Thyroid gland (tissue), 4 donors: ENCODE data around the gene ING4. TPM values are rescaled to one million over a fixed set of nuclear protein-coding genes. Genes with fewer than 3 reads are reported as not detected.
A peak's percentile ranks its signal among the peaks of the same experiment; 100 is the strongest.

Experiments used
- DNase-seq, 2 donors: peaks; one replicate each; pipeline ENCODE4 v3.0.0-alpha.2; 2019
- H3K27ac ChIP-seq, 3 donors: fragments of 200-600 bp; sonication (generic); 1 replicate in 2 of 3; 2 replicates in 1 of 3; pipeline ENCODE4 v1.5.1; 2016 to 2019; ENCODE audit warnings: mild to moderate bottlenecking in 1 of 3, moderate library complexity in 1 of 3
- H3K27me3 ChIP-seq: fragments of 200-600 bp; sonication (generic); one replicate; pipeline ENCODE4 v1.5.1; 2019
- H3K36me3 ChIP-seq, 2 donors: fragments of 200-600 bp; sonication (generic); one replicate each; pipeline ENCODE4 v1.5.1; 2016 to 2019
- H3K4me1 ChIP-seq, 2 donors: fragments of 200-600 bp; sonication (generic); one replicate each; pipeline ENCODE4 v1.5.1; 2017 to 2019
- H3K4me3 ChIP-seq, 3 donors: fragments of 200-600 bp; sonication (generic); replicated peaks in 1 of 3; 1 replicate in 2 of 3; 2 replicates in 1 of 3; pipeline ENCODE4 v1.5.1; 2016; ENCODE audit warnings: mild to moderate bottlenecking in 1 of 3
- H3K9me3 ChIP-seq: fragments of 200-600 bp; sonication (generic); one replicate; pipeline ENCODE4 v1.5.1; 2017
- CTCF ChIP-seq, 6 experiments: fragments of 200-600 bp in 3 of 6; fragments of 450-650 bp in 3 of 6; sonication (generic) in 3 of 6; IDR thresholded peaks; one replicate each; pipeline ENCODE4 v1.5.1; 2016 to 2019; ENCODE audit warnings: antibody characterized with exemption in 6 of 6, mild to moderate bottlenecking in 2 of 6, inconsistent platforms in 1 of 6, moderate library complexity in 1 of 6
- POLR2A ChIP-seq, 2 donors: fragments of 450-650 bp; IDR thresholded peaks; one replicate each; pipeline ENCODE4 v1.6.1; 2017; ENCODE audit warnings: antibody characterized with exemption in 2 of 2, mild to moderate bottlenecking in 2 of 2, moderate library complexity in 1 of 2
- WGBS, 2 donors: methylation state at CpG; one replicate each; pipeline ENCODE4 v1.1.5; 2017; 5-methylcytosine and 5-hydroxymethylcytosine counted together
- intact Hi-C: fragments of 100-400 bp; cut with DNase I; formaldehyde crosslinking; loops from one replicate; pipeline ENCODE4 v1.15.1; 2023
- total RNA-seq, 4 donors: library from RNA; depleted of rRNA; stranded (reverse); fragments of >200 nt; gene quantifications; one replicate each; pipeline ENCODE4 v1.2.3, GENCODE V29; 2016

The ING4 gene
- total RNA-seq, 4 donors from 2014 or later: 52.7 to 85.1 (median 67.2) TPM

- TF ChIP-seq POLR2A (IDR thresholded peaks at IDR 0.05): no peak
- no peak for TF ChIP-seq CTCF (IDR thresholded peaks at IDR 0.05)
- H3K27ac ChIP-seq: no peak overlapping the region
- H3K36me3 ChIP-seq: no peaks in the 10 kb centered on the region
- H3K4me1 ChIP-seq: no peaks in the 10 kb centered on the region
- intact Hi-C loops: loop anchor here (10.0 kb wide), 1 partner anchor 208 kb away; no protein-coding TSS in a partner anchor
- DNase-seq: no peak
- WGBS, 2 donors: 82 to 91% methylated on average over 8 of the region's 8 CpGs
- no peaks in the 10 kb centered on the region for H3K27me3 ChIP-seq
- H3K9me3 ChIP-seq: no peaks in the 10 kb centered on the region
- no peak overlapping the region for H3K4me3 ChIP-seq
Measured at GRCh38 chr12:6626654-6627283, 36.1 kb downstream of the ING4 start.

- WGBS, 2 donors: 85 to 87% methylated on average over 29 of the region's 29 CpGs
- intact Hi-C loops: loop anchor here (2.0 to 10.0 kb wide), 2 partner anchors 26 to 214 kb away; partner anchors contain the start of gene ACRBP
Measured at GRCh38 chr12:6620885-6621274, 42.0 kb downstream of the ING4 start.

GRCh38 chr12:6620137-6620884 is 42.6 kb downstream of the ING4 start:
- no peak overlapping the region for H3K27ac ChIP-seq
- TF ChIP-seq POLR2A (IDR thresholded peaks at IDR 0.05) (no peak), CTCF (IDR thresholded peaks at IDR 0.05) (peak in 5 of 6 experiments; percentile 23 to 65 (median 43))
- 40 to 65% methylated on average over 17 to 61 of the region's 88 CpGs for WGBS, 2 donors
- intact Hi-C loops: loop anchor here (2.0 to 10.0 kb wide), 2 partner anchors 26 to 214 kb away; partner anchors contain the start of gene ACRBP
- H3K4me3 ChIP-seq: no peak overlapping the region
- peak; percentile 46 to 55 for DNase-seq
- H3K4me1 ChIP-seq: peaks cover 0 to 5% of the 10 kb centered on the region in 2 donors
- peaks cover 6% of the 10 kb centered on the region for H3K27me3 ChIP-seq
- no peaks in the 10 kb centered on the region for H3K9me3 ChIP-seq
- H3K36me3 ChIP-seq: no peaks in the 10 kb centered on the region

More at GRCh38 chr12:6620885-6621274, 42.0 kb downstream of the ING4 start:
- H3K4me1 ChIP-seq: peaks cover 0 to 5% of the 10 kb centered on the region in 2 donors
- TF ChIP-seq CTCF (IDR thresholded peaks at IDR 0.05) (no peak), POLR2A (IDR thresholded peaks at IDR 0.05) (no peak)
- H3K9me3 ChIP-seq: no peaks in the 10 kb centered on the region
- no peaks in the 10 kb centered on the region for H3K36me3 ChIP-seq
- H3K27me3 ChIP-seq: peaks cover 6% of the 10 kb centered on the region
- H3K4me3 ChIP-seq: no peak overlapping the region
- no peak for DNase-seq
- no peak overlapping the region for H3K27ac ChIP-seq

- intact Hi-C loops: loop anchor here (5.0 kb wide), 1 partner anchor 159 kb away; no protein-coding TSS in a partner anchor
- no peaks in the 10 kb centered on the region for H3K36me3 ChIP-seq
- no peak overlapping the region for H3K4me3 ChIP-seq
- peaks cover 6% of the 10 kb centered on the region for H3K27me3 ChIP-seq
- H3K9me3 ChIP-seq: no peaks in the 10 kb centered on the region
- TF ChIP-seq POLR2A (IDR thresholded peaks at IDR 0.05): no peak
- no peak for TF ChIP-seq CTCF (IDR thresholded peaks at IDR 0.05)
- H3K27ac ChIP-seq: no peak overlapping the region
- WGBS, 2 donors: 83 to 85% methylated on average over 5 of the region's 5 CpGs
- DNase-seq: no peak
- H3K4me1 ChIP-seq: peaks cover 6 to 12% of the 10 kb centered on the region in 2 donors
Measured at GRCh38 chr12:6618483-6619225, 44.3 kb downstream of the ING4 start.
